Urothelium cell line (cell line): ENCODE data around the gene CYP46A1.

Source experiments
- DNase-seq: peaks from one replicate; pipeline ENCODE4 v3.0.0; 2011; ENCODE audit warnings: low spot score, mixed read lengths
- FAIRE-seq: peaks from 2 replicates; lab custom pipeline; 2011; peaks lifted over from hg19 to GRCh38; lab: Jason Lieb, UNC

Gene CYP46A1

GRCh38 chr14:99707420-99707819, 23.3 kb downstream of the CYP46A1 start:
- no peak for DNase-seq
- FAIRE-seq: no peak

GRCh38 chr14:99707921-99708320, 23.8 kb downstream of the CYP46A1 start:
- no peak for FAIRE-seq
- no peak for DNase-seq

- no peak for FAIRE-seq
- DNase-seq: no peak
Observed at GRCh38 chr14:99708449-99708848, 24.4 kb downstream of the CYP46A1 start.

- FAIRE-seq: no peak
- DNase-seq: no peak
Observed at GRCh38 chr14:99713972-99714371, 29.9 kb downstream of the CYP46A1 start.

GRCh38 chr14:99715266-99716000, 31.3 kb downstream of the CYP46A1 start:
- no peak for FAIRE-seq
- DNase-seq: no peak

- FAIRE-seq (no peak), DNase-seq (no peak)
Observed at GRCh38 chr14:99716091-99716849, 32.2 kb downstream of the CYP46A1 start.

GRCh38 chr14:99716850-99717681, 33.0 kb downstream of the CYP46A1 start:
- DNase-seq (no peak), FAIRE-seq (no peak)

- no peak for FAIRE-seq
Observed at GRCh38 chr14:99717682-99718013, 33.5 kb downstream of the CYP46A1 start.

GRCh38 chr14:99718031-99718810, 34.1 kb downstream of the CYP46A1 start:
- no peak for FAIRE-seq
- DNase-seq: no peak

More at GRCh38 chr14:99717682-99718013, 33.5 kb downstream of the CYP46A1 start:
- DNase-seq: no peak

GRCh38 chr14:99718811-99719192, 34.7 kb downstream of the CYP46A1 start:
- DNase-seq: no peak
- FAIRE-seq: no peak

- no peak for FAIRE-seq
- no peak for DNase-seq
Observed at GRCh38 chr14:99720941-99721791, 37.1 kb downstream of the CYP46A1 start.

- FAIRE-seq: no peak
- no peak for DNase-seq
Observed at GRCh38 chr14:99721792-99722516, 37.9 kb downstream of the CYP46A1 start.

- DNase-seq (no peak), FAIRE-seq (no peak)
Observed at GRCh38 chr14:99722741-99723140, 38.6 kb downstream of the CYP46A1 start.

- DNase-seq (peak; percentile 46), FAIRE-seq (no peak)
Observed at GRCh38 chr14:99724196-99724891, 40.2 kb downstream of the CYP46A1 start.

- no peak for DNase-seq
- FAIRE-seq: no peak
Observed at GRCh38 chr14:99724939-99725773, 41.1 kb downstream of the CYP46A1 start.

- DNase-seq (no peak), FAIRE-seq (no peak)
Observed at GRCh38 chr14:99725774-99726537, 41.9 kb downstream of the CYP46A1 start.

- DNase-seq (no peak), FAIRE-seq (no peak)
Observed at GRCh38 chr14:99726538-99727095, 42.5 kb downstream of the CYP46A1 start.
